CD4-positive, alpha-beta T cell treated with Interferon alpha-2 for 1 hour (primary cell): ENCODE measurements around the gene PRKCZ.
A peak's percentile ranks its signal among the peaks of the same experiment; 100 is the strongest.

Experiments
- DNase-seq, 2 donors: peaks; one replicate each; pipeline ENCODE4 v3.0.0-alpha.2; 2020 to 2022

Gene PRKCZ

GRCh38 chr1:2049718-2050431 is at the start of gene PRKCZ:
TSS of gene PRKCZ (plus strand) at chr1:2050411. CDS start at chr1:2050631, 220 bp downstream.
- DNase-seq, result peak; percentile 92 to 96

- DNase-seq, result no peak
These were observed 49.8 kb upstream of the PRKCZ start for GRCh38 chr1:2000432-2000831.

- DNase-seq, result no peak
These were observed 49.4 kb upstream of the PRKCZ start for GRCh38 chr1:2000850-2001249.

- DNase-seq, result no peak
These were observed 48.3 kb upstream of the PRKCZ start for GRCh38 chr1:2001773-2002411.

- DNase-seq, result no peak
These were observed 46.6 kb upstream of the PRKCZ start, which contains the start of gene CFAP74 for GRCh38 chr1:2003541-2004131. TSS of gene CFAP74 (minus strand) at chr1:2003786. CDS start at chr1:1990956, 12,830 bp downstream.

GRCh38 chr1:2004856-2005255 is 45.4 kb upstream of the PRKCZ start:
- DNase-seq, result no peak

- no peak for DNase-seq
These were observed 40.8 kb upstream of the PRKCZ start for GRCh38 chr1:2009101-2010053.

GRCh38 chr1:2014181-2014580 is 36.0 kb upstream of the PRKCZ start:
- DNase-seq, result no peak

GRCh38 chr1:2014741-2015735 is 35.2 kb upstream of the PRKCZ start:
- no peak for DNase-seq

GRCh38 chr1:2016123-2016522 is 34.1 kb upstream of the PRKCZ start:
- no peak for DNase-seq

GRCh38 chr1:2018217-2019171 is 31.7 kb upstream of the PRKCZ start:
- DNase-seq, result no peak

GRCh38 chr1:2019172-2019543 is 31.1 kb upstream of the PRKCZ start, which contains the start of gene GABRD:
TSS of gene GABRD (plus strand) at chr1:2019345. CDS start at chr1:2019424, 79 bp downstream.
- DNase-seq, result no peak

GRCh38 chr1:2019571-2020309 is 30.5 kb upstream of the PRKCZ start:
- no peak for DNase-seq

- no peak for DNase-seq
These were observed 29.9 kb upstream of the PRKCZ start for GRCh38 chr1:2020310-2020655.

GRCh38 chr1:2021550-2021949 is 28.7 kb upstream of the PRKCZ start:
- DNase-seq, result no peak

GRCh38 chr1:2022063-2022770 is 28.0 kb upstream of the PRKCZ start:
- no peak for DNase-seq

- no peak for DNase-seq
These were observed 27.0 kb upstream of the PRKCZ start for GRCh38 chr1:2023187-2023586.

- no peak for DNase-seq
These were observed 25.8 kb upstream of the PRKCZ start for GRCh38 chr1:2024451-2024850.

GRCh38 chr1:2024887-2025286 is 25.3 kb upstream of the PRKCZ start:
- no peak for DNase-seq
